Cardiac atrium fibroblast (primary cell): Measurements from ENCODE around the gene MRPL24. TPM values are rescaled to one million over a fixed set of nuclear protein-coding genes. Genes with fewer than 3 reads are reported as not detected.

Source experiments
- total RNA-seq: library from RNA; depleted of rRNA; stranded (reverse); fragments of >200 nt; gene quantifications from 2 replicates; pipeline ENCODE4 v1.2.3, GENCODE V29; 2015

MRPL24 gene
- 61.2 and 66.1 TPM in 2 replicates for total RNA-seq

GRCh38 chr1:156740741-156741480, at the start of gene MRPL24:
Gene MRPL24, minus strand, starts transcription at chr1:156741088. Its CDS starts 2,384 bp downstream, at chr1:156738704.

DNA sequence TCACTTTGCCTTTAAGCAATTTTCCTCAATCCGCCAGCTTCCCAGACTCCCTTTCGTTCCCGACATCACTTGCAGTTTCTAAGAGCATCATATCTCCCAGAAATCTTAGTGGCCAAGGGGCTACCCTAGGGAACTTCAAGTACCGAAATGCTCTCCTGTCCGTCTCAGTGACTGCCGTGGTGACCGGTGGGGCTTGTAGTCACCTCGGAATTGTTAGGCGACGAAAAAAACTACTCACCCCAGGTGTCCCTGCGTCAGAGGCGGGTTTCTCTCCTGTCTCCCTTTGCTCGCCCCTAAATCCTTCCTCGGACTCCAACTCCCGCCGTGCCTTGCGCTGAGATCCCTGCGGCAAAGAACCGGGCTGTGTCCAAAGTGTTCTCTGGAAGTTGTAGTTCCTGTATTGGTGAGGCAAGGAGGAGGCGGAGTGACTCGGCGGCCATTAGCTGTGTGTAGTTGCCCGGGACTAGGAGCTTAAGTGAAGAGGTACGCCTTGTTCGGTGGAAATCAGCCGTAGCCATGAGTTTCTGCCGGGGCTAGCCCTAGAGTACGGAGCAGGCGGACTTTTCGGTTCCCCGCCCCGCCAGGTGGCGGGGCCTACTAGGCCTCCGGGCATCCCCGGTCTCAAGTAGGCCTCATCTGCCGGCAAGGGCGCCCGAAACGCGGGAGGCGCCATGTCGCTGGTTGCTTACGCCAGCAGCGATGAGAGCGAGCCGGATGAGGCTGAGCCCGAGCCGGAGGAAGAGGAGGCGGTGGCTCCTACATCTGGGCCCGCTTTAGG, 26.4 kb upstream of the MRPL24 start, which contains the start of gene PRCC:
PRCC (plus strand) TSS at position 435 of the 778 bp plus-strand sequence; CDS start at position 672, 237 bp downstream.

DNA sequence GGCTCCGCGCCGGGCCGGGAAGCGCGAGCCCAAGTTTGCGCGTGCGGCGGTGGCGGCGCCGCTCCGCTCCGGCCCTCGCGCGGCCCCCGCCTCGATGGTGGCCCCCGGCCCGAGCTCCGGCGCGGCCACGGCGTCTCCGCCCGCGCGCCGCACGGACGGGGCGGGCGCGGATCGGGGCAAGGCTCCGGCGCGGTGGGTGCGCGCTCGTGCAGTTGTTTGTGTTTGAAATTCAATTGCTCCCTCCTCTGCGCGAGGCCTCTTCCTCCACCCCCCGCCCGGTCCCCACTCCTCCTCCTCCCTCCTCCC, 10.5 kb upstream of the MRPL24 start, which contains the start of gene HDGF:
HDGF (minus strand) TSS at position 225 of the 306 bp plus-strand sequence. CDS start 246 bp downstream, outside the sequence.

DNA sequence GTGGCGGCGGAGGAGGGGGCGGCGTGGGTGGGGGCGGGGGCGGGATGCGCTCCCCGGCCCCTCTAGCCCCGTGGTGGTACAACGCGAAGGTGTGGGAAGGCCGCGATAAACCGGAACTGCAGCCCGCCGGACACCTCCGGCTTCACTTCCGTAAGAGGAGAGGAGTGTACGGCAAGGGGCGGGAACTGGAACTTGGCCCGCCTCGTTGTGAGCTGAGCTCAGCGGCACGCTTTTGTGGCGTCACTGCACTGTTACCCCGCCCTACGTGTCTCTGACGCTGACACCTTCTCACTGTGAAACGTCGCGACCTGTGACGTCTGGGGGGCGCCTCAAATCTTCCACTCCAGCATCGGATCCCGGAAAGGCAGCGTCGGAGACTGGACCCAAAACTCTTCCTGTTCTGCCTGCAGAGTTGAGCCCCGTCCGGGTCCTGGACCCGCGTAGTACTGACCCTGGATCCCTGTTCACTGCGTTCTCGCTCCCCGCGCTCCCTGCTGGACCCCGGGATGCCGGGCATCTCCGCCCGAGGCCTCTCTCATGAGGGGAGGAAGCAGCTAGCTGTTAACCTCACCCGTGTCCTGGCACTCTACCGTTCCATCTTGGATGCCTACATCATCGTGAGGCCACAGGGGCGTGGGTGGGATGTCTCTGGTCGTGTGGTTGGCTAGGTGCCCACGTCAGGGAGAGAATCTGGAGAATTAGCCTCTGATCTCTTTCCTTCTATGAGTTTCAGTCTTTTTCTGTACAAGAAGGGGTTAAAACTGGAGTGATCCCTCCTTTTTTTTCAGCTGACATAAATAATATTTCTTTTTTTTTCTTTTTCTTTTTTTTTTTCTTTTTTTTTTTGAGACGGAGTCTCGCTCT, 12.1 kb downstream of the MRPL24 start, which contains the start of gene ISG20L2:
ISG20L2 (minus strand) TSS at position 168 of the 864 bp plus-strand sequence. CDS start 1,114 bp downstream, outside the sequence.

DNA sequence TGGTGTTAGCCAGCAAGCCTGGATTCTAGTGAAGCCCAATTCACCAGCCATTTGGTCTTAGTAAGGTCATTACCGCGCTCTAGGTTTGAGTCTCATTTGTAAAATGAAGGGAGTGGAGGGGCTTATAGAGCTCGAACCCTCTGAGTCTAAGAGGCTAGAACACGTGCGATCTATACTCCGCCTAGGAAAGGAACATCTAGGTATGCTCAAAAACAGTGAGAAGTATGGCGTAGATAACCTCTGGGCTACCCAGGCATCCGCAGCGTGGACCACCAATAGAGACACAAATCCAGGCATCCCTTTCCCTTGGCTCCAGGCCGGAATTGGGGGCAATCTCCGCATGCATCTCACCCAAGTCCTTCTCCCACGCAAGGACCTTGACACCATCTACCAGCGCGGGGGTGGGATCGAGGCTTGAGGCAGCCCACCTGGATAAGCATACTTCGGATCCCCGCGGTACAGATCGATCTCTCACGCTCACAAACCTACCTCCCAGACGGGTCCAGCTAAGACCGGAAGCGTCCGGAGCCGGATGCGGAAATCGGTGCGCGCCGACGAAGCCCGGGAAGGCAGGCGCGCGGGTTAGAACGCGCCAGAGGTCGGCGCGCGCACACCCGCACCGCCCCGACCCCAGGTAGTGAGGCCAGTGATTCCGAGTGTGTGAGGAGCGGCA, 12.8 kb downstream of the MRPL24 start, which contains the start of gene METTL25B:
METTL25B (plus strand) TSS at position 544 of the 673 bp plus-strand sequence. CDS start 636 bp downstream, outside the sequence.

GRCh38 chr1:156705321-156705917, 35.5 kb downstream of the MRPL24 start, which contains the start of gene CRABP2:
Gene CRABP2, minus strand, starts transcription at chr1:156705583. Its CDS starts 137 bp downstream, at chr1:156705446.

Other genes with a start within 250 kb of the MRPL24 start
- 20.4 and 26.9 TPM in 2 replicates for gene MEF2D, start 240.3 kb downstream of the MRPL24 start, total RNA-seq
- gene IQGAP3, start 168.5 kb downstream of the MRPL24 start, total RNA-seq = 4.3 and 5.5 TPM in 2 replicates
- not detected in 2 replicates for gene TTC24, start 161.4 kb downstream of the MRPL24 start, total RNA-seq
- gene NAXE, start 149.3 kb downstream of the MRPL24 start, total RNA-seq = 50.9 and 61.9 TPM in 2 replicates
- gene GPATCH4, start 139.6 kb downstream of the MRPL24 start, total RNA-seq = 5.8 and 13.0 TPM in 2 replicates
- gene HAPLN2, start 121.7 kb downstream of the MRPL24 start, total RNA-seq = 2.3 TPM in 1 of 2 replicates, not detected in the other
- gene BCAN, start 99.0 kb downstream of the MRPL24 start, total RNA-seq = not detected in 2 replicates
- 27.6 and 30.3 TPM in 2 replicates for gene NES, start 63.7 kb downstream of the MRPL24 start, total RNA-seq
- gene CRABP2, start 35.5 kb downstream of the MRPL24 start, total RNA-seq = 2.1 and 2.5 TPM in 2 replicates
- 6.5 and 11.6 TPM in 2 replicates for gene METTL25B, start 12.6 kb downstream of the MRPL24 start, total RNA-seq
- 13.7 and 18.0 TPM in 2 replicates for gene ISG20L2, start 12.3 kb downstream of the MRPL24 start, total RNA-seq
- 134 and 156 TPM in 2 replicates for gene HDGF, start 10.6 kb upstream of the MRPL24 start, total RNA-seq
- gene PRCC, start 26.4 kb upstream of the MRPL24 start, total RNA-seq = 39.7 and 47.3 TPM in 2 replicates
- gene SH2D2A, start 75.8 kb upstream of the MRPL24 start, total RNA-seq = 0.18 TPM in 1 of 2 replicates, not detected in the other
- not detected in 2 replicates for gene INSRR, start 118.0 kb upstream of the MRPL24 start, total RNA-seq
- 0.16 TPM in 1 of 2 replicates, not detected in the other for gene NTRK1, start 119.8 kb upstream of the MRPL24 start, total RNA-seq
- 16.7 and 19.3 TPM in 2 replicates for gene PEAR1, start 152.6 kb upstream of the MRPL24 start, total RNA-seq
- not detected in 2 replicates for gene LRRC71, start 179.5 kb upstream of the MRPL24 start, total RNA-seq